ENCODE measurements around the gene CERS2. TPM values are rescaled to one million over a fixed set of nuclear protein-coding genes. Genes with fewer than 3 reads are reported as not detected.
A peak's percentile ranks its signal among the peaks of the same experiment; 100 is the strongest.

Gene CERS2
- total and polyA plus RNA-seq, 10 of the 15 experiments (the other 5 are each of a cell fraction or from before 2014, with no cell fraction given), result 9.2 to 87.9 (median 50.8) TPM

- H3K4me1 ChIP-seq (ENCODE audit: control insufficient read depth, insufficient read depth, low read length), result no peaks in the 10 kb centered on the region
- ChIA-PET RAD21 (ENCODE audit: unreplicated experiment) (no interaction called here), POLR2A (no interaction called here), SMC1A (ENCODE audit: uncharacterized antibody, unreplicated experiment) (no interaction called here), CTCF (no interaction called here)
- TF ChIP-seq LARP7 (IDR thresholded peaks at IDR 0.05), result no peak
- no peak for TF ChIP-seq ZBTB11 (CRISPR knock-in tag; IDR thresholded peaks at IDR 0.05)
- no peak for TF ChIP-seq CEBPB (IDR thresholded peaks at IDR 0.05; ENCODE audit: borderline replicate concordance in 1 of 2, low read depth in 2 of 2, low read length in 2 of 2)
- no peak for TF ChIP-seq IKZF1 (conservative IDR thresholded peaks at IDR 0.05)
- no peak for TF ChIP-seq NBN (IDR thresholded peaks at IDR 0.05)
- H3K9me3 ChIP-seq (replicated peaks; ENCODE audit: control insufficient read depth, insufficient read depth, low read length), result no peaks in the 10 kb centered on the region
- 94% methylated on average over 7 of the region's 7 CpGs for WGBS (ENCODE audit: insufficient coverage, insufficient replicate concordance, low lambda C conversion rate, missing lambda C conversion rate)
- H3K27ac ChIP-seq (ENCODE audit: control insufficient read depth, insufficient read depth), result no peak overlapping the region
- TSS peak; percentile 50 for BruUV-seq (replicated peaks)
- intact Hi-C loops (cut with micrococcal nuclease; ENCODE audit: unreplicated experiment) (no loop called here), in situ Hi-C loops (cut with MboI) (no loop called here)
- H4K20me1 ChIP-seq (ENCODE audit: control insufficient read depth, insufficient read depth), result no peaks in the 10 kb centered on the region
- no peak overlapping the region for H3K4me3 ChIP-seq
- H3K27me3 ChIP-seq (replicated peaks in 1 of 2; ENCODE audit: control insufficient read depth in 2 of 2, insufficient read depth in 2 of 2, low read length in 1 of 2), result no peaks in the 10 kb centered on the region
- ATAC-seq (no peak), FAIRE-seq (no peak), DNase-seq (ENCODE audit: low read depth, low spot score) (no peak)
- H3K4me2 ChIP-seq (ENCODE audit: control insufficient read depth, insufficient read depth), result no peak overlapping the region
- H3K79me2 ChIP-seq (ENCODE audit: control insufficient read depth, insufficient read depth, low read length), result no peaks in the 10 kb centered on the region
- H3K9ac ChIP-seq (ENCODE audit: control insufficient read depth, insufficient read depth, low read length), result no peak overlapping the region
- no peak overlapping the region for H2AFZ ChIP-seq (ENCODE audit: control insufficient read depth, low read depth, low read length)
- H3K36me3 ChIP-seq (ENCODE audit: control insufficient read depth in 2 of 2, insufficient read depth in 2 of 2, low read length in 1 of 2), result peaks cover 17 to 33% of the 10 kb centered on the region in 2 experiments
Measured at GRCh38 chr1:150960646-150961045, 14.0 kb downstream of the CERS2 start.

All from GM12878 (cell line).